COLO668 (cell line): ENCODE results near the gene DHRS2.
"Not testable (repeated sequence)": the region's sequence is repeated elsewhere in the genome, so short reads cannot be mapped to it uniquely, and the experiment has no call there.

Source experiments
- DNase-seq: peaks from one replicate; lab custom pipeline; 2025; ENCODE audit not compliant: unreplicated experiment; lab: John Stamatoyannopoulos, UW

Gene DHRS2

GRCh38 chr14:23631702-23632460, 4.3 kb upstream of the DHRS2 start:
- peak; percentile 70 for DNase-seq

GRCh38 chr14:23632461-23633159, 3.6 kb upstream of the DHRS2 start:
- no peak for DNase-seq

- DNase-seq: no peak
Measured at GRCh38 chr14:23633160-23633701, 2.9 kb upstream of the DHRS2 start.

GRCh38 chr14:23634698-23635412, 1.3 kb upstream of the DHRS2 start:
- not testable (repeated sequence) for DNase-seq

GRCh38 chr14:23637312-23637654, 1.1 kb downstream of the DHRS2 start:
- DNase-seq: not testable (repeated sequence)

GRCh38 chr14:23637655-23638413, 1.7 kb downstream of the DHRS2 start:
- not testable (repeated sequence) for DNase-seq

GRCh38 chr14:23638414-23639047, 2.4 kb downstream of the DHRS2 start:
- no peak for DNase-seq

- no peak for DNase-seq
Measured at GRCh38 chr14:23639048-23639890, 3.1 kb downstream of the DHRS2 start.

- DNase-seq: no peak
Measured at GRCh38 chr14:23639891-23640523, 3.8 kb downstream of the DHRS2 start.

GRCh38 chr14:23640524-23641141, 4.5 kb downstream of the DHRS2 start:
- DNase-seq: peak; percentile 14

GRCh38 chr14:23641180-23641914, 5.2 kb downstream of the DHRS2 start:
- no peak for DNase-seq

- no peak for DNase-seq
Measured at GRCh38 chr14:23641915-23642588, 5.9 kb downstream of the DHRS2 start.

GRCh38 chr14:23643533-23644194, 7.5 kb downstream of the DHRS2 start:
- DNase-seq: no peak

GRCh38 chr14:23644195-23644918, 8.2 kb downstream of the DHRS2 start:
- DNase-seq: no peak

GRCh38 chr14:23644919-23645336, 8.8 kb downstream of the DHRS2 start:
- no peak for DNase-seq

- no peak for DNase-seq
Measured at GRCh38 chr14:23645504-23645811, 9.3 kb downstream of the DHRS2 start.
